ENCODE measurements around the gene RNU6-9.

RNU6-9 gene

DNA sequence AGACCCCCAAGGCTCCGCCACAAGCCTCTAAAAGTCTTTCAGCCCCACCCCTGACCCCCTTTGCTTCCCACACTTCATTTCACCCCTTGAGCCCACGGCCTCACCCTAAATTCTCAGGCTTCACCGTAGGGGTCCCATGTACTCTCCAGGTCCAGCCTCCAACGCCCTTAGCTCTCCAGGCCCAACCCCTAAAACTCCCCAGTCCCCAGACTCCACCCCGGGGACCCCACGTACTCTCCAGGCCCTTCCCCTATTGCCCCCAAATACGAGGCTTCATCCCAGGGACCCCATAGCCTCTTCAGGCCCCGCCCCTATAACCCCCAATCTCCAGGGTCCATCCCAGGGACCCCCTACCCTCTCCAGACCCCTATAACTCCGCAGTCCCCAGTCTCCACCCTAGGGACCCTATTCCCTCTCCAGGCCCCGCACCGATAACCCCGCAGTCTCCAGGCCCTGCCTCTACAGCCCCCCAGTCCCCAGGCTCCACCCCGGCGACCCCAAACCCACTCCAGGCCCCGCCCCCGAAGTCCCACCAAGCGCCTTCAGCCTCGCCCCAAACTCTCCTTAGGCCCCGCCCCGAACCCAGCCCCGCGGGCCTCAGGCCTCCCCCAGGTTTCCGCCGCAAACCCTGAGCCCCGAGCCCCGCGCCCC lies 916 bp upstream of the RNU6-9 start:
- TF ChIP-seq, protein P1, sequence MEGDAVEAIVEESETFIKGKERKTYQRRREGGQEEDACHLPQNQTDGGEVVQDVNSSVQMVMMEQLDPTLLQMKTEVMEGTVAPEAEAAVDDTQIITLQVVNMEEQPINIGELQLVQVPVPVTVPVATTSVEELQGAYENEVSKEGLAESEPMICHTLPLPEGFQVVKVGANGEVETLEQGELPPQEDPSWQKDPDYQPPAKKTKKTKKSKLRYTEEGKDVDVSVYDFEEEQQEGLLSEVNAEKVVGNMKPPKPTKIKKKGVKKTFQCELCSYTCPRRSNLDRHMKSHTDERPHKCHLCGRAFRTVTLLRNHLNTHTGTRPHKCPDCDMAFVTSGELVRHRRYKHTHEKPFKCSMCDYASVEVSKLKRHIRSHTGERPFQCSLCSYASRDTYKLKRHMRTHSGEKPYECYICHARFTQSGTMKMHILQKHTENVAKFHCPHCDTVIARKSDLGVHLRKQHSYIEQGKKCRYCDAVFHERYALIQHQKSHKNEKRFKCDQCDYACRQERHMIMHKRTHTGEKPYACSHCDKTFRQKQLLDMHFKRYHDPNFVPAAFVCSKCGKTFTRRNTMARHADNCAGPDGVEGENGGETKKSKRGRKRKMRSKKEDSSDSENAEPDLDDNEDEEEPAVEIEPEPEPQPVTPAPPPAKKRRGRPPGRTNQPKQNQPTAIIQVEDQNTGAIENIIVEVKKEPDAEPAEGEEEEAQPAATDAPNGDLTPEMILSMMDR (IDR thresholded peaks at IDR 0.05; ENCODE audit: insufficient read depth, low read length, poor library complexity, severe bottlenecking): no peak
- H3K27me3 ChIP-seq (replicated peaks; ENCODE audit: control insufficient read depth, insufficient read depth, low read length): no peaks in the 10 kb centered on the region
- H3K36me3 ChIP-seq (ENCODE audit: control insufficient read depth, insufficient read depth, low read length): peaks cover 13% of the 10 kb centered on the region
- peak overlapping the region; percentile 89 for H3K4me3 ChIP-seq (replicated peaks; ENCODE audit: low read depth, low read length)
- DNase-seq (ENCODE audit: extremely low read depth, insufficient read length): no peak

DNA sequence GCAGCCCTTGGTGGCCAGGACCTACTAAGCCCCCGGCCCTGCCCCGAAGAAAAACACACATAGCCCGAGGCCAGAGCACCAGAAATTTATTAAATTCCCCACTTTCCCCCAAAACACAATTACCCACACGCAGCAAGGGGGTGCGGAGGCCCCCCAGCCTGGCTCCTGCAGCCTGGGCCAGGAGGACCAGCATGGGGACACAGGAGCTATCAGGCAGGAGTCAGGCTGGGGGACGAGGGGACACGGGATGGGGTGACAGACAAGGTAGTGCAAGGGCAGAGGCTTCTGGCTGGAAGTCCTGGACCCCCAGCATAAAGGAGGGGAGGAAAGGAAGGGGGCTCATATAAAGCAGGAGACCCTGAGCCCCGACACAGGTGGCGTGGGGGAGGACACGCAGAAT lies 3.1 kb downstream of the RNU6-9 start:
- TF ChIP-seq, protein P1 (IDR thresholded peaks at IDR 0.05; ENCODE audit: insufficient read depth, low read length, poor library complexity, severe bottlenecking): no peak
- no peak for DNase-seq (ENCODE audit: extremely low read depth, insufficient read length)
- Histone ChIP-seq H3K36me3 (ENCODE audit: control insufficient read depth, insufficient read depth, low read length) (peaks cover 4% of the 10 kb centered on the region), H3K27me3 (replicated peaks; ENCODE audit: control insufficient read depth, insufficient read depth, low read length) (no peaks in the 10 kb centered on the region), H3K4me3 (replicated peaks; ENCODE audit: low read depth, low read length) (no peak overlapping the region)

DNA sequence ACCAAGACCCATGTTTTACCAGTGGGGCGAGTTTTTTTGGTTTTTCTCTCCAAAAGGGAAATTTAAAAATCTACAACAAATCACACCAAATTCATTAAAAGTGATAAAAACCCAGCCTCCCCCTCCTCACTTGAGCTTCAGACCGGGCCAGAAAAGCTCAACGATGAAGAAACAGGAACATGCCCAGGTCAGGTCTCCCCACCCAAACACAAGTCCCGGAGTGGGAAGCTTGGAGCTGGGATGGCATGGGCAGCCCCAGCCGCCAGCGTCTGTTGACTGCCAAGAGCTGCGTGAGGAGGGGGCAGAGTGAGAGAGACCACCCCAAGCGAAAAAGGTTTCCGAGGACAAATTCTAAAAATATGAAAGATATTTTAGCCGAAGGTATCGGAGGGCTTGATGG lies 3.7 kb downstream of the RNU6-9 start:
- TF ChIP-seq, protein P1 (IDR thresholded peaks at IDR 0.05; ENCODE audit: insufficient read depth, low read length, poor library complexity, severe bottlenecking): no peak
- no peak overlapping the region for H3K4me3 ChIP-seq (replicated peaks; ENCODE audit: low read depth, low read length)
- DNase-seq (ENCODE audit: extremely low read depth, insufficient read length): no peak
- H3K36me3 ChIP-seq (ENCODE audit: control insufficient read depth, insufficient read depth, low read length): peaks cover 6% of the 10 kb centered on the region
- H3K27me3 ChIP-seq (replicated peaks; ENCODE audit: control insufficient read depth, insufficient read depth, low read length): no peaks in the 10 kb centered on the region

DNA sequence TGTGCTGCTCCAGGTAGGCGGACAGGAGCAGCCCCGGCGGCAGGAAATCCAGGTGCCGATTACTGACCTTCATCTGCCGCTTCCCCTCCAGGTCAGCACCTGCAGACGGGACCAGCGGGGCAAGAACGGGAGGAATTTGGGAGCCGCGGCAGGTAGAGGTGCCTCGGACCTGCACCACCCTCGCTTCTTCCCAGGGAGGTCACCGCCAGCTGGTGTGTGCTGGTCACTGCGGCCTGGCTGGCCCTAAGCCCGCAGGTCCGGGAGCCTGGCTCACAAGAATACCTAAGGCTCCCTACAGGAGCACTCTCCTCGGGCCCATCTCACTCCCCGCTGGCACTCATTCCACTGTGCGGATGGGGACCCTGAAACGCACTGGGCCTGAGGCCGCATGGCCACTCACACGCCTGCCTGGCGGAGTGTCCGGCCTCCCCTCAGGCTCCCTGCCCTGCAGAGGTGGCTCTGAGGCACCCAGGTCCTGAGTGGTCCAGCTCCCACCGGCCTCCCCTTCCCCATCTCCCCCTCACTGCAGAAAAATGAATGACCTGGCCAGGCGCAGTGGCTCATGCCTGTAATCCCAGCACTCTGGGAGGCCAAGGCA lies 4.3 kb downstream of the RNU6-9 start:
- H3K4me3 ChIP-seq (replicated peaks; ENCODE audit: low read depth, low read length): no peak overlapping the region
- no peak for DNase-seq (ENCODE audit: extremely low read depth, insufficient read length)
- no peaks in the 10 kb centered on the region for H3K27me3 ChIP-seq (replicated peaks; ENCODE audit: control insufficient read depth, insufficient read depth, low read length)
- TF ChIP-seq, protein P1 (IDR thresholded peaks at IDR 0.05; ENCODE audit: insufficient read depth, low read length, poor library complexity, severe bottlenecking): no peak
- H3K36me3 ChIP-seq (ENCODE audit: control insufficient read depth, insufficient read depth, low read length): peaks cover 6% of the 10 kb centered on the region

DNA sequence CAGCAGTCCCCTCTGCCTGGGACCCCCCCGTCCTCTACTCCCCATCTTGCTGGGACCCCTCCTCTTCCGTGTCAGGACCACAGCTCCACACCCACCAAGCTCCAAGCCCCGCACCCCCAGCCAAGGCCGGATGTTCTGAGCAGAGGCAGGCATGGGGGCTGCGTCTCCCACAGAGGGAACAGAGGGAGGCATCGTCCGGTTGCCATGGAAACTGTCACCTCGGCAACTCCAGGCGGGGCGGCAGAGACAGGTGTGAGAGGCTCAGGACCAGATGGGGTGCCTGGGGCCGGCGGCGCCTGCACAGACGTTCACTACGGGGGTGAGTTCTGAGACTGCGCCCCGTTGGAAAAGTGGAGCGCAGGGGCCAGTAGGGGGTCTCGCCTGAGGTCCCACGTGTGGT lies 5.4 kb downstream of the RNU6-9 start:
- DNase-seq (ENCODE audit: extremely low read depth, insufficient read length): peak; percentile 38
- H3K36me3 ChIP-seq (ENCODE audit: control insufficient read depth, insufficient read depth, low read length): peaks cover 6% of the 10 kb centered on the region
- TF ChIP-seq, protein P1 (IDR thresholded peaks at IDR 0.05; ENCODE audit: insufficient read depth, low read length, poor library complexity, severe bottlenecking): no peak
- no peaks in the 10 kb centered on the region for H3K27me3 ChIP-seq (replicated peaks; ENCODE audit: control insufficient read depth, insufficient read depth, low read length)
- no peak overlapping the region for H3K4me3 ChIP-seq (replicated peaks; ENCODE audit: low read depth, low read length)

Data from GM06990 (cell line).